DOHH2 (cell line): ENCODE results near the gene SLC47A1.

Source experiments
- CTCF ChIP-seq: fragments of 200-600 bp; sonication (generic); IDR thresholded peaks from one replicate; pipeline ENCODE4 v1.5.1; 2014; ENCODE audit warnings: antibody characterized with exemption, mild to moderate bottlenecking, low read depth, low read length; ENCODE audit not compliant: poor library complexity, severe bottlenecking
- EZH2phosphoT487 ChIP-seq: fragments of 200-600 bp; sonication (generic); IDR thresholded peaks from 2 replicates; pipeline ENCODE4 v1.6.1; 2017; ENCODE audit warnings: borderline replicate concordance, mild to moderate bottlenecking, antibody characterized with exemption, low read length, moderate library complexity, mixed read lengths

GRCh38 chr17:19542247-19542646, 8.6 kb downstream of the SLC47A1 start:
- TF ChIP-seq CTCF (no peak), EZH2phosphoT487 (no peak)
